ENCODE measurements around the gene ADAP1.
"Not testable (repeated sequence)": the region's sequence is repeated elsewhere in the genome, so short reads cannot be mapped to it uniquely, and the experiment has no call there.

Gene ADAP1, protein sequence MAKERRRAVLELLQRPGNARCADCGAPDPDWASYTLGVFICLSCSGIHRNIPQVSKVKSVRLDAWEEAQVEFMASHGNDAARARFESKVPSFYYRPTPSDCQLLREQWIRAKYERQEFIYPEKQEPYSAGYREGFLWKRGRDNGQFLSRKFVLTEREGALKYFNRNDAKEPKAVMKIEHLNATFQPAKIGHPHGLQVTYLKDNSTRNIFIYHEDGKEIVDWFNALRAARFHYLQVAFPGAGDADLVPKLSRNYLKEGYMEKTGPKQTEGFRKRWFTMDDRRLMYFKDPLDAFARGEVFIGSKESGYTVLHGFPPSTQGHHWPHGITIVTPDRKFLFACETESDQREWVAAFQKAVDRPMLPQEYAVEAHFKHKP
- 4.0 to 22.6 (median 12.6) reads per million in 18 experiments for total RNA-seq

DNA sequence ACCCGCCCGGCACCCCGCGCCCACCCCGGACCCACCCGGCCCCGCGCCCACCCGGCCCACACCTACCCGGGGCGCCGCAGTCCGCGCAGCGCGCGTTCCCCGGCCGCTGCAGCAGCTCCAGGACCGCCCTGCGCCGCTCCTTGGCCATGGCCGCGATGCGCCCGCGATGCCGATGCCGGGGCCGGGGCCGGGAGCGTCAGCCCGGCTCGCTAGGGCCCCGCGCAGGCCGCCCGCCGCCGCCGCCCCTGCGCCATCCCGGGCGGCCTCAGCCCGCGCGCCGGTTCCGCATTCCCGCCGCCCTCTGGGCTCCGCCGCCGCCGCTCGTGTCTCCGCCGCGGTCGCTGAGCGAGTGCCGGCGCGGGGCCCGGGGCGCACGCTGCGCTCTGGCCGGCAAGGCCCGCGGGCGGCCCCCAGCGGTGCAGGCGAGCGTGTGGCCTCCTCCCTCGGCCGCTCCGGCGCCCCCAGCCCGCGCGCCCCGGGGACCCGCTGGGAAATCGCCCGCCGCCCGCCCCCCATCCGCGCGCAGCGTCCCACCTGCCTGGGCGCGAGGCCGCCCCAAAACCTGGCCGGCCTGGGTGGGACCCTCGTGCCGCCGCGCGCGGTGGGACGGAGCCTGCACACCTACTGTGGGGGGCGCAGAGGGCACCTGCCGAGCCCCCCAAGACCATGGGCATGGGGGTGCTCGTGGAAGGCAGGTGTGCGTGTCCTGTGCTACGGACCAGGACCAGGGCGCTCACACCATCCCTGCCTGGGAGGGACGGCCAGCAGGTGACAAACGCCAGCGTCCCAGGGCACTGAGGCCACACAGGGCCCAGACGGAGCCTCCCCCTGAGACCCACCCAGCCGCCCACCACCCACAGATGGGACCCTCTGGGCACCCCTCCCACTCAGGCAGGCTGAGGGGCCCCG is at the start of gene ADAP1:
Gene ADAP1, minus strand, starts transcription at position 351 of the 909 bp plus-strand sequence. Its CDS starts 203 bp downstream, at position 148.
- DNase-seq, result peak; percentile 64 to 83

DNA sequence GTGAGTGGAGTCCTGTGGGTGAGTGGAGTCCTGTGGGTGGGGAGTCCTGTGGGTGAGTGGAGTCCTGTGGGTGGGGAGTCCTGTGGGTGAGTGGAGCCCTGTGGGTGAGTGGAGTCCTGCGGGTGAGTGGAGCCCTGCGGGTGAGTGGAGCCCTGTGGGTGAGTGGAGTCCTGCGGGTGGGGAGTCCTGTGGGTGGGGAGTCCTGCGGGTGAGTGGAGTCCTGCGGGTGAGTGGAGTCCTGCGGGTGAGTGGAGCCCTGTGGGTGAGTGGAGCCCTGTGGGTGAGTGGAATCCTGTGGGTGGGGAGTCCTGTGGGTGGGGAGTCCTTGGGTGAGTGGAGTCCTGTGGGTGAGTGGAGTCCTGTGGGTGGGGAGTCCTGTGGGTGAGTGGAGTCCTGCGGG is 48.0 kb upstream of the ADAP1 start:
- not testable (repeated sequence) for DNase-seq

DNA sequence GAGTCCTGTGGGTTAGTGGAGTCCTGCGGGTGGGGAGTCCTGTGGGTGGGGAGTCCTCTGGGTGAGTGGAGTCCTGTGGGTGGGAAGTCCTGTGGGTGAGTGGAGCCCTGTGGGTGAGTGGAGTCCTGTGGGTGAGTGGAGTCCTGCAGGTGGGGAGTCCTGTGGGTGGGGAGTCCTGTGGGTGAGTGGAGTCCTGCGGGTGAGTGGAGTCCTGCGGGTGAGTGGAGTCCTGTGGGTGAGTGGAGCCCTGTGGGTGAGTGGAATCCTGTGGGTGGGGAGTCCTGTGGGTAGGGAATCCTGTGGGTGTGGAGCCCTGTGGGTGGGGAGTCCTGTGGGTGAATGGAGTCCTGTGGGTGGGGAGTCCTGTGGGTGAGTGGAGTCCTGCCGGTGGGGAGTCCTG is 47.5 kb upstream of the ADAP1 start:
- not testable (repeated sequence) for DNase-seq

DNA sequence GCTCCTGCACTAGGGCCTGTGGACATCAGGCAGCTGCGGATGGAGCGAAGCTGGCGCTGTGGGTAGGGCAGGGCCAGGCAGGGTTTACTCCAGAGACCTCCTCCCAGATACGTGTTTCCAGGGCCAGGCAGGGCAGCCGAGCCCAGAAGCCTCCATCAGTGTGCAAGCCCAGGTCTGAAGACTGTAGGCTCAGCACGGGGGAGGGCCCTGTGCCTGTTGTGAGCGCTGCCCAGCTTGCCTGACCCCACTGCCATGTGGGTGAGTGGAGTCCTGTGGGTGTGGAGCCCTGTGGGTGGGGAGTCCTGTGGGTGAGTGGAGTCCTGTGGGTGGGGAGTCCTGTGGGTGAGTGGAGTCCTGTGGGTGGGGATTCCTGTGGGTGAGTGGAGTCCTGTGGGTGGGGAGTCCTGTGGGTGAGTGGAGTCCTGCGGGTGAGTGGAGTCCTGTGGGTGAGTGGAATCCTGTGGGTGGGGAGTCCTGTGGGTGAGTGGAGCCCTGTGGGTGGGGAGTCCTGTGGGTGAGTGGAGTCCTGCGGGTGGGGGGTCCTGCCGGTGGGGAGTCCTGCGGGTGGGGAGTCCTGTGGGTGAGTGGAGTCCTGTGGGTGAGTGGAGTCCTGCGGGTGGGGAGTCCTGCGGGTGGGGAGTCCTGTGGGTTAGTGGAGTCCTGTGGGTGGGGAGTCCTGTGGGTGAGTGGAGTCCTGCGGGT is 46.7 kb upstream of the ADAP1 start:
- DNase-seq, result not testable (repeated sequence)

DNA sequence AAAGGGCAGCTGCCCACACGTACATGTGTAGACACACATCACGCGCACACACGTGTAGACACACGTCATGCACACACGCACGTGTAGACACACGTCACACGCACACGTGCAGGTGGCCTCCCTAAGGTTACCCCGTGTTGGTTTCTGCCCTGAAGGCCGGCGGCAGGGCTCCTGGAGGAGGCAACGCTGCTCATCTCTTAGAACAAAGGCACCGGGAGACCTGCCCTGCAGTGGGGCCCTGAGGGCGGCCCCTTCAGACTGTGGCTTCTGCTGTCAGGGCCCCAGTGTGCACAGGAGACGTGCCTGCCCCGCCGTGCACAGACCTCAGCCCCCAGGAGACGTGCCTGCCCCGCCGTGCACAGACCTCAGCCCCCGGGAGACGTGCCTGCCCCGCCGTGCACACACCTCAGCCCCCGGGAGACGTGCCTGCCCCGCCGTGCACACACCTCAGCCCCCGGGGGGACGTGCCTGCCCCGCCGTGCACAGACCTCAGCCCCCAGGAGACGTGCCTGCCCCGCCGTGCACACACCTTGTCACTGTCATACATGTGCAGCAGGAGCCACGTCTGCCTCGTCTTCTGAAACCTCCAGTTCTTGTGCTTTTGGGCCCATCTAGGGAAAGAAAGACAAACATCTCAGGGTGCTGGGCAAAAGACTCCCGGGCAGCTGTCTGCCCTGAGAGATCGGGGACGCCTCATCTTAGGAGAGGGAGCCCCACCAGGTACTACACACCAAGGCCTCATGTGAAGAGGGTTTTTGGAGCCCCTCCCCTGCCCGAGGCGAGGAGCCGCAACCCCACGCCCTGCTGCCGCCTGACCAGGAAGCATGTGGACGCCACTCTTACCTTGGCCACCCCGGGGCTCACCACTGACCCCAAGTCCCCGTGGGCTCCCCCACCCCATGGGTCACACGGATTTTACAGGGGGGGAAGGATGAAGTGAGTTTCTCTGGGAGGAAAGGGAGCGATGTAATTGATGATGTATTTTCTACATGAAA is 45.8 kb upstream of the ADAP1 start:
- no peak for DNase-seq

DNA sequence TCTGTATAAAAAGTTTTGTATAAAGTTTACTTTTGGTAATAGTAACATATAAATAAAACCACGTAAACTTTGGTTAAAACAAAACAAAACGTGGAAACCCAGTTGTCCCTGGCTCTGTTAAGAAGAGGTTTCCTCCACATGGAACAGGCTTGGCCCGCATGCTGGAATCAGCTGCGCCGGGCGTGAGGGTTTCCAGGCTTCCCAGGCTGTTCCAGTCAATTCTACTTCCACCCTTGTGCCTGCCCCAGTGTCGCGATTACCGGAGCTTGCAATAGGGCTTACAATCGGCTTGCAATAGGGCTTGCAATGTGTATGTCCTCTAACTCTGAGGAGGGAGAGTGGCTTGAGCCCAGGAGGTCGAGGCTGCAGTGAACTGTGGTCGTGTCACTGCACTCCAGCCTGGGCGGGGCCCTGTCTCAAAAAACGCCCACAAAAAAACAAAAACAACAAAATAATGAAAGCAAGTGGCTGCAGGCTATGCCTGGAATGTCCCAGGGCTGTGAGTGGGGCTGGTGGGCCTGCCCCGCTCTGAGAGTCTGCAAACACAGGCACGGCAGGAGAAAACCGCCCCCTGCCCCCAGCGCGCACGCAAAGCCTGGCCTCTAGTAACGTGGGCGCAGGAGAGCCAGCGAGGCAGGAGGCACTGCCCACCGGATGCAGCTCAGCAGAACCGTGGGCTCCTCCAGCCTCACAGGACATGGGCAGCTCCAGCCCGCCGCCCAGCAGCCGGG is 44.8 kb upstream of the ADAP1 start:
- DNase-seq, result no peak

DNA sequence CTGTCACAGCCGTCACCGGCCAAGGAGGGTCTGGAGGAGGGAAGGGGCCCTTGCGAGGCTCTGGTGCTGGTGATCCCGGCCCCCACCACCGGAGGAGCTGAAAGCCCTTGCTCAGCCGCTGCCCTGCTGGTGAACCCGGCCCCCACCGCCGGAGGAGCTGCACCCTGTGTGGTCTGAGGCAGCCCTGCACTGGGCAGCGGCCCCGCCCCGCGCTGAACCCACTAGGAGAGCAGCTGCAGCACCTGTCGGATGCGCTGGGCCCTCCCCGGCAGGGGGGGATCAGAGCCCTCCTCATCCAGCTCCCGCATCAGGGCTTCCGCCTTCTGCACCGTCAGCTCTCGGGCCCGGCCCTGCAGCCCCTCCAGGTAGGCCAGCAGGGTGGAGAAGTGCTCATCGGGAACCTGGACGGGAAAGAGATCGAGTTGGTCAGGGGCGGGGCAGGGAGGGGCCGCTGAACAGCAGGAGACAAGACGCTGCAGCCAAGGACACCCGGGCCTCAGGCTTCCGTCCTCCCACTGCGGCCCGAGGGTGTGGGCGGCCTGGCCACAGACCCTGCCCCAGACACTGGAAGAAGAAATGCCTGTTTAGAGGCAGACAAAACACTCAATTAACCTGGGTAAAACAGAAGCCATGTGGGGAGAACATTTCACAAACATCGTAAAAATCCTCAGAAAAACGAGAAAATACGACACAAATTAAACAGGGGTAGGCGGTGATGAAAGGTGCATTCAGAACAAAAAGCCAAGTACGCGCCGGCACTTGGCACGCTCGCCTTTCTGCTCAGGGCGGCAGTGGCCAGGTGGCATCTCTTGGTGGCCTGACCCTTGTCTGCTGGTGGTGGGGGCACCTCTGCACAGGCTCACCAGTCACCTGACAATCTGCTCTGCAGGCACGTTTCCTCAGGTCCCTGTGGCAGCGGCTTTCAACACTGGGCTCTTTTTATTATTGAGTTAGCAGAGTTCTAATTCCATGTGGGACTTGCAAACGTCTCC is 43.2 kb upstream of the ADAP1 start:
- DNase-seq, result no peak

DNA sequence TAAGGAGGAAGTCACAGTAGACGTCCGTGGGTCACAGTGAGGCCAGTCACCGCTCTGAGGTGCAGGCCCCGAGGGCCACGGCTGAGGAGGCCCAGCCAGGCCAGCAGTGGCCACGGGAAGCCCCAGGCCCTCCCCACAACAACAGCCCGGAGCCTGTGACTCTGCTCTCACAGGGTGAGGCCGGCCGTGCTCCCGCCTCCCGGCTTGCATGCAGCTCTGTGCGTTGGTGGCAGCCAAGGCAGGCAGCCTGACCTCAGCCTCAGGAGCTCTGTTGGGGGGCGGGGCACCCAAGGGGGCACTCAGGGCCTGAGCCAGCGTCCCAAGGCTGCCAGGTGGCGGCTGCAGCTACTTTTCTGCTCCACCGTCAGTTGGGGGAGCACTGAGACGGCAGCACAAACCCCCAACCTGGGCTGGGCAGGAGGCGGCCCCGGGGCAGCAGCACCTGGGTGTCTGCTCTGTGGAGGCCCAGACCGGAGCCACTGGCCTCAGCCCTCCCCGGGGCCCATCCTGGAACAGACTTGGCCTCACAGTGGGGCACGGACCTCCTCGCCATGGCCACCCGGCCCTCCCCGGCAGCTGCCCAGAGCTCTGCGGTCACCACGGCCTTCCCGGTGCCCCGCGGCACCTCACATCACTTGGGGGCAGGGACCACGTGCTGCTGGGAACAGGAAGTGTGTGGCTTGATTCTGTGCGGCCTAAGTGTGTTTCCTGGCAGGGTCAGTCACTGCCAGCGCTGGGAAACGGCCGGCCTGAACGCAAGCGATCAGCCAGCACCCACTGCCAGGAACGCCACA is 41.8 kb upstream of the ADAP1 start:
- DNase-seq, result peak in 1 of 2 donors; percentile 23

DNA sequence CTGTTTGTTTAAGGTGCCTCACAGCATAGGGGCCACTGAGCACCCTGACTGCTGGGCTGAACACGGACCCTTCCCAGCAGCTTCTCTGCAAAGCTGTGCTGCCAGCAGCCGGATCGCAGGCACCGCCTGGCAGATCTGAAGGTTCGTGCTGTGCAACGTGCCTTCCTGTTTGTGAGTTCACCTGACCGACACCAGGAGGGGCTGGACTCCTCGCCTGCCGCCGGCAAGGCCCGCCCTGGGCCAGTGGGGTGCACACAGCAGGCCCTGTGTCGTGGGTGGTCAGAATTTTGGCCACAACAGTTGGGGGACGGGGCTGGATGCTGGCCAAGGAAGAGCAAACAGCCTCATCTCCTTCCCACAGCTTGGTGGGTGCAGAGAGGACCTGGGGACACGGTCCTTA is 41.1 kb upstream of the ADAP1 start:
- DNase-seq, result no peak

DNA sequence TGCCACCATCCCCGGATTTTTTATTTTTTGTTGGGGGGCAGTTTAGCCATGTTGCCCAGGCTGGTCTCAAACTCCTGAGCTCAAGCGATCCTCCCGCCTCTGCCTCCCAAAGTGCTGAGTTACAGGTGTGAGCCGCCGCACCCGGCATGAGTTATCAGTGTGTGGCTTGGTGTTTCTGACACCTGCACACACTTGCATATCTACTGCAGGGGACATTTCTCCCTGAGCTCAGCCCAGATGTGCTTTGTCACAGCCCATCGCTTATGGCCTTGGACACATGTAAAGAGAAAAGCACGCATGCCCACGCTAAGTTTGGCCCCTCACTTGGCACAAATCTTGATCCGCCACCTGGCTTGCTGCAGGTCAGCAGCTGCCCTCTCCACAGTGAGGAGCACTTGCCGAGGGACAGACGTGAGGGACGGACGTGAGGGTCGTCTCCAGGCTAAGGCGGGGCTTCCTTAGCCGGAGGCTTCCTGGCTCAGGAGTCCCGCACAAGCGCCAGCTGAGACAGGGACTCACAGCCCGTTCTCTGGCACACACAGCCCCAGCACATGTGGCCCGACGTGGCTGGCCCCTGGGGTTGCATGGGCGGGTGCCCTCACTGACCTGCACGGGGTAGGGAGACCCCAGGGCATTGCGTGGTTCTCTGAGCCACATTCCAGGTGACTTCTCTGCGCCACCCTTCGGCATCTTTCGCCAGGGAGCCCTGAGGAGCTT is 40.3 kb upstream of the ADAP1 start:
- DNase-seq, result no peak

DNA sequence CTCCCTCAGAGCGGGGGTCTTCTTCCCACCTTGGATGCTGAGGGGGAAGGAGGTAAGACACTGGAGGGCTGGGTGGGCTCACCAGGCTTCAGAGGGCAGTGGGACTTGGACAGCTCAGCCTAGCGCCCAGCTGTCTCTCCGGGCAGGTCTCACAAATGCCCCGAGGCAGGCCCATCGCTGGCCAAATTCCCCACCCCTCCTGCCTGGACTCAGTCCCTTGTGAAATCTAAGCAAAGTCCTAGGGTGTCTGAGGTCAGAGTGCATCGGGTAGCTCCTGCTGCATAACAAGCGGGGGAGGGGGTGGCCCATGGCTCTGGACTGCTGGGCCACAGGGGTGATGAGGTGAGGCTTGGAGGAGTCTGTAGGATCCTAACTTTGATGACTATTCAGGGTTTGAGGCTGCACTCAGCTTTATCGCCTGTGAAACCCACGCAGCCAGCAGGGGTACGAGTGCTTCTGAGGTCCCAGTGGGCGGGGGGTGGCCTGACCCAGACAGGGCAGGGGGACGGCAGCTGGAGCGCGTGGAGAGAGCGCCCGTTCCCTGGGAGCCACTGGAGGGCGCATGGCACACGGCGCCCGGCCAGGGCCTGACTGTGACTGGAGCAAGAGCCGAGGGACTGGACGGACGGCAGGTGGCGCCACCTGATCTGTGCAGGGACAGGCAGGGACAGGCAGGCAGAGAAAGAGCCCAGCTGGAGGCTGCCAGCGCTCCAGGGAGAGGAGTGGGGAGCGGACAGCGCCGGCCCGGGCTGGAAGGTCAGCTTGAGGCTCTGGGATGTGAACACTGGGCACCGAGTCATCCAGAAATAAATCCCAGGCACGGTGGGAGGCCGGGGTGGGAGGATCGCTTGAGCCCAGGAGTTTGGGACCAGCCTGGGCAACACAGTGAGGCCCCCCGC is 38.5 kb upstream of the ADAP1 start:
- DNase-seq, result peak; percentile 93 to 95

DNA sequence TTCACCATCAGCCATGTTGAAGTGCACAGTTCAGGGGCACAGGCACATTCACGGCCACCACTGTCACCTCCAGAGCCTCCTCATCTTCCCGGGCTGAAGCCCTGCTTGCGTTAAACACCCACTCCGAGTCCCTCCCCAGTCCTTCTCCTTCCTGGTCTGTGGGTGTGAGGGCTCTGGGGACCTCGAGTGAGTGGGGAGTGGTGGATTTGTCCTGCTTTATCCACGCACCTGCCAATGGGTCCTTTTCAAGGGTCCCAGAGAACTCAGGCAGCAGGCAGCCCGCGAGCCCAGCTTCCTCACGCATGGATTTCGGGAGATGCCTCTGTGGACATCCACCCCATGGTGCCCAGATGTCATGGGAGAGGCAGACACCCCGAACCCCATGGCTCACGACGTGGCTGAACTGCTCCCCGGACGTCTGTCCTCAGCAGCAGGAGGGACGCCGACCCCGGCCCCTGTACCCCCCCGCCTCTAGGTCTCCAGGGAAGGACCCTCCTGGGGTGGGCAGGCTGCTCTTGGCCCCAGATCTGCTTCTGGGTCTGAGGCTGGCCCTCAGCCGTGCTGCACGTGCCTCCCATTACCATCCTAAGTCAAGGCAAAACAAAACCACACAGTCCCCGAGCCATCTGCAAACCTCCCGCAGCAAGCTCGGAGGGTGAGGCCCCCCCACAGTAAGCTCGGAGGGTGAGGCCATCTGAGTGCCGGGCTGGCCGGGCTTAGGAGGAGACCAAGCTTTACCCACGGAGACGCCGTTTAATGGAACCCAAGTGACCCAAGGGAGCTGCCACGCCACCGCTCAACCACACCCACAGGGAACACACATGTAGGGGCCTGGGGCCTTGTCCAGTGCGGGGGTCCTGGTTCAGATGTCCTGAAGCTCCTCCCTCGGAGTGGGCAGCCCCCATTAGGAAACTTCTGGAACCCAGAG is 37.5 kb upstream of the ADAP1 start:
- no peak for DNase-seq

DNA sequence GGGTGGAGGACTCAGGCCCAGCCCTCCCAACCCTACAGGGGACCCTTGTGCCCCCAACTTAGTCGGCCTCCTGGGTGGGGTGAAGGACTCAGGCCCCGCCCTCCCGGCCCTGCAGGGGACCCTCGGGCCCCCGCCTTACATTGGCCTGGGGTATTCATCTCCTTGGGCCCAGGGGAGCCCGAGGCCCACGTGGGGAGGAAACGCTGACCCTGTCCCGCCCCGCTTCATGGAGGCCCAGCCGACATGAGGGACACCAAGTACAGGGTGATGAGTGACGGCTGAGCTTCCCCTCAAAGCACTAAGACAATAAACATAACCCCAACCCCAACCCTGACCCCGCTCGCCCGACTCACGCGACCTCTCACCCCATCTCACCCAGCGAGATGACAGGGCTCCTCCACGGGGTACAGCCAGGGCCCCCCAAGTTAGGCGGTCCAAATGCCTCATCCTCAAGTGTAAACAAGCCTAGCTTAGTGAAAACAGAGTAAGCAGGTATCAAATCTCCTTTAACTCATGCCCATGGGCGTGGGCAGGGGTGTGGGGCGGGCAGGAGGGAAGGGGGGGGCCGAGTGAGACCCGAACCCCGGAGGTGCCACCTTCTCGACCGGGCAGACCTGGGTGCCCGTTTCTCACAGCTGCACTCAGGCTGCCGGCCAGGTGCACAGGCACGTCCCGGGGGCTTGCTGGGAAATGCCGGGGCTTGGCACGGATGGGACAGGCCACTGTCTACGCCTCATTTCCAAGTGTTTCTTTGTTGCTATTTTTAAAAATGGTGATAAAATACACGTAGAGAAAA is 36.7 kb upstream of the ADAP1 start:
- DNase-seq, result no peak

DNA sequence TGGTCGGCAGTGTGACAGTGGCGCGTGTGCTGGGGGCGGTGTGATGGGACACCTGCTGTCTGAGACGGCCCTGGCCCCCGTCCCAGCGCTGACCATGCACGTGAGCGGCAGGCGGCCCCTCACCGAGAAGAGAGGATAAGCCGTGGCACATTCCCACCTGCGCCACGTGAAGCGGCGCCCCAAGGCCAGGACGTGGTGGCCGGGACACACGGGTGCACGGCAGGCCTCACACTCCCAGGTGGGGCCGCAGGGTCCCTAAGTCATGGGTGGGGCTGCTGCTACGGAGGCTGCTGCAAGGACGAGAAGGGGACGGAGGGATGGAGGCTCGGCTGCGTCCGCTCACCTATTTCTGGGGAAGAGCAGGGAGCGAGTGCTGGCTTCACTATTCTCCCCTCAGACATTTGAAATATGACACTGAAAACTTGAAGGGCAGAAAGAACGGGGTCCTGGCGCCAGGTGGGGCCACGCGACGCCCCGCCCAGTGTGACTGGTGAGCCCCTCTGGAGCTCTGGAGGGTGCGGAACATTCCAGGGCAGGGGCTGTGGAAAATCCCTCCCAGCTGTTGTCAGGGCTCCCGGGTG is 36.0 kb upstream of the ADAP1 start:
- DNase-seq, result no peak

All from inflammatory macrophage (primary cell).